Measurements from ENCODE around the gene SLC24A4. TPM values are rescaled to one million over a fixed set of nuclear protein-coding genes. Genes with fewer than 3 reads are reported as not detected.

Gene SLC24A4
- total RNA-seq, 1 donor from 2014 or later: 0.26 TPM

GRCh38 chr14:92469515-92469914 lies 146.6 kb downstream of the SLC24A4 start:
- Mint-ChIP-seq H3K9me3 (peaks cover 9% of the 10 kb centered on the region), H3K27me3 (ENCODE audit: low read depth) (peaks cover 14% of the 10 kb centered on the region), H3K4me1 (no peaks in the 10 kb centered on the region), H3K36me3 (ENCODE audit: low read depth) (peaks cover 2% of the 10 kb centered on the region), H3K4me3 (no peak overlapping the region), H3K27ac (ENCODE audit: unreplicated experiment) (no peak overlapping the region)
- no peak for TF ChIP-seq CTCF (conservative IDR thresholded peaks at IDR 0.05)
- DNase-seq (ENCODE audit: low read depth, low spot score): no peak

- TF ChIP-seq CTCF (conservative IDR thresholded peaks at IDR 0.05): no peak
- Mint-ChIP-seq H3K27ac (ENCODE audit: unreplicated experiment) (no peak overlapping the region), H3K4me3 (no peak overlapping the region), H3K36me3 (ENCODE audit: low read depth) (peaks cover 2% of the 10 kb centered on the region), H3K27me3 (ENCODE audit: low read depth) (peaks cover 14% of the 10 kb centered on the region), H3K9me3 (peaks cover 9% of the 10 kb centered on the region), H3K4me1 (no peaks in the 10 kb centered on the region)
- DNase-seq (ENCODE audit: low read depth, low spot score): no peak
Measured at GRCh38 chr14:92470215-92470614, 147.2 kb downstream of the SLC24A4 start.

DNA sequence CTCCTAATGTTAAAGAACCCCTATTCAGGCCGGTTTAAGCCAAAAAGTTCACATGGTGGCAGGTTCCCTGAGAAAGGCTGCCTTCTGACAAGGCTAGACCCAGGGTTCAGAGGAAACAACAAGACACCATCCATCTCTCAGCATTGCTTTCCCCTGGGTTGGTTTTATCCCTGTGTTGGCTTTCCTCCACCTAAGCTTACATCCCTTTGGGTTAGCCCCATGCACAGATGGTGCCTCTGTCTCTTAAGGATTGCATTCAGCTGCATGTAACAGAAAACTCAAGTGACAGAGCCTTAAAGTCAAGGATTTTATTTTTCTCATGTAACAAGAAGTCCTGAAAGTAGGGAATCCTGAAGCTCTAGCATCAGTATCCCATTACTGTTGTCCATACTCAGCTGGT lies 147.8 kb downstream of the SLC24A4 start:
- no peak overlapping the region for H3K4me3 Mint-ChIP-seq
- peaks cover 2% of the 10 kb centered on the region for H3K36me3 Mint-ChIP-seq (ENCODE audit: low read depth)
- no peak for TF ChIP-seq CTCF (conservative IDR thresholded peaks at IDR 0.05)
- no peak overlapping the region for H3K27ac Mint-ChIP-seq (ENCODE audit: unreplicated experiment)
- no peaks in the 10 kb centered on the region for H3K4me1 Mint-ChIP-seq
- no peak for DNase-seq (ENCODE audit: low read depth, low spot score)
- peaks cover 14% of the 10 kb centered on the region for H3K27me3 Mint-ChIP-seq (ENCODE audit: low read depth)
- H3K9me3 Mint-ChIP-seq: peaks cover 9% of the 10 kb centered on the region

DNA sequence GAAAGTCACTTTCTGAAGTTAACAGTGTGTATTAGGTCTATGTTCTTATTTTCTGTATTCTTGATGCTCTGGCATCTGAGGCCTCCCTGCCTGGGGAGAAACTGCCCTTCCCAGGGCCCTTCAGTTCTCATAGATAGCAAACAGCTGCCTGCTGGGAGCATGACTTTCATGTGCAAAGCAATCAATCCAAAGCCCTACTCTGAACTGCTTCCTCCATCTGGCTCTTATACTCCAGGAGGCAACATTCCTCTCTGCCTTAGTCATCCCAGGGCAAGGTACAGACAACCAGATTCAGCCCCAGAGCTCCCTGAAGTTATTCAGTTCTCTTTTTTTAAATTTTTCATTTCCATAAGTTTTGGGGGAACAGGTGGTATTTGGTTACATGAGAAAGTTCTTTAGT lies 149.0 kb downstream of the SLC24A4 start:
- no peaks in the 10 kb centered on the region for H3K4me1 Mint-ChIP-seq
- peaks cover 9% of the 10 kb centered on the region for H3K9me3 Mint-ChIP-seq
- peaks cover 2% of the 10 kb centered on the region for H3K36me3 Mint-ChIP-seq (ENCODE audit: low read depth)
- H3K27me3 Mint-ChIP-seq (ENCODE audit: low read depth): peaks cover 14% of the 10 kb centered on the region
- H3K4me3 Mint-ChIP-seq: no peak overlapping the region
- no peak for TF ChIP-seq CTCF (conservative IDR thresholded peaks at IDR 0.05)
- DNase-seq (ENCODE audit: low read depth, low spot score): no peak
- H3K27ac Mint-ChIP-seq (ENCODE audit: unreplicated experiment): no peak overlapping the region

DNA sequence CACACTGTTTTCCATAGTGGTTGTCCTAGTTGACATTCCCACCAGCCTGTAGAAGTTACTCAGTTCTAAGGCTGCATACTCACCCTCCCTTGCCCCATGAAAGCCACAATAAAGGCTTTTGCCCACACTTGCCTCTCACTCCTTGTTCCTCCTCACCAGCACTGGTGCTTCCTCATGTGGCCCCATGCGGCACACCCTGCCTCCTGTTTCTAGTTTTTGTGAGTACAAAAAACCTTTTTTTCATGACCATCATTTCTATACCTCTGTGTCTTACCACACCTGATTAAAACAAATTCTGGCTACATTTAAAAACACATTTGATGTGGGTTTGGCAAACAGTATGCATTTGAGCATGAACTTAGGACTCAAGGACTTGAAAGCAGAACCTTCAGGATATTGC lies 149.9 kb downstream of the SLC24A4 start:
- TF ChIP-seq CTCF (conservative IDR thresholded peaks at IDR 0.05): no peak
- no peak overlapping the region for H3K27ac Mint-ChIP-seq (ENCODE audit: unreplicated experiment)
- DNase-seq (ENCODE audit: low read depth, low spot score): no peak

More for the DNA sequence above, 149.9 kb downstream of the SLC24A4 start:
- Mint-ChIP-seq H3K27me3 (ENCODE audit: low read depth) (peaks cover 14% of the 10 kb centered on the region), H3K36me3 (ENCODE audit: low read depth) (no peaks in the 10 kb centered on the region), H3K4me1 (no peaks in the 10 kb centered on the region), H3K9me3 (peaks cover 6% of the 10 kb centered on the region), H3K4me3 (no peak overlapping the region)
